Neural progenitor cell (in vitro differentiated cells): ENCODE data around the gene TRPV2. TPM values are rescaled to one million over a fixed set of nuclear protein-coding genes. Genes with fewer than 3 reads are reported as not detected.
A peak's percentile ranks its signal among the peaks of the same experiment; 100 is the strongest.

Experiments used
- DNase-seq: peaks from one replicate; pipeline ENCODE4 v3.0.0-alpha.2; 2016; ENCODE audit warnings: low spot score
- H2AFZ ChIP-seq: fragments of 200-600 bp; sonication (generic); replicated peaks from 2 replicates; pipeline ENCODE4 v1.6.1; 2016; ENCODE audit warnings: antibody characterized with exemption
- H3F3A ChIP-seq: fragments of 200-600 bp; sonication (generic); 2 replicates; pipeline ENCODE4 v1.6.1; 2016; ENCODE audit warnings: antibody characterized with exemption, low read depth
- H3K27ac ChIP-seq: fragments of 200-600 bp; sonication (generic); 2 replicates; pipeline ENCODE4 v1.5.1; 2016; ENCODE audit warnings: mild to moderate bottlenecking
- H3K27me3 ChIP-seq: fragments of 200-600 bp; sonication (generic); 2 replicates; pipeline ENCODE4 v1.6.1; 2016; ENCODE audit warnings: mild to moderate bottlenecking, moderate library complexity
- H3K36me3 ChIP-seq: fragments of 200-600 bp; sonication (generic); 2 replicates; pipeline ENCODE4 v1.5.1; 2016
- H3K4me1 ChIP-seq: fragments of 200-600 bp; sonication (generic); 2 replicates; pipeline ENCODE4 v1.6.1; 2016; ENCODE audit warnings: mixed run types
- H3K4me2 ChIP-seq: fragments of 200-600 bp; sonication (generic); 2 replicates; pipeline ENCODE4 v1.6.1; 2016
- H3K4me3 ChIP-seq: fragments of 200-600 bp; sonication (generic); 2 replicates; pipeline ENCODE4 v1.5.1; 2016
- H3K79me2 ChIP-seq: fragments of 200-600 bp; sonication (generic); 2 replicates; pipeline ENCODE4 v1.6.1; 2016; ENCODE audit warnings: low read depth
- H3K9ac ChIP-seq: fragments of 200-600 bp; sonication (generic); 2 replicates; pipeline ENCODE4 v1.6.1; 2016
- H3K9me3 ChIP-seq: fragments of 200-600 bp; sonication (generic); 2 replicates; pipeline ENCODE4 v1.5.1; 2016; ENCODE audit warnings: low read depth
- H4K20me1 ChIP-seq: fragments of 200-600 bp; sonication (generic); 2 replicates; pipeline ENCODE4 v1.6.1; 2016; ENCODE audit warnings: low read depth
- H3K27ac Mint-ChIP-seq: 3 replicates; pipeline ENCODE4 v1.8.0; 2021; ENCODE audit warnings: mixed read lengths
- H3K27me3 Mint-ChIP-seq: 2 replicates; pipeline ENCODE4 v1.8.0; 2022; ENCODE audit warnings: low read depth, mild to moderate bottlenecking, inconsistent platforms, moderate library complexity, mixed read lengths; ENCODE audit not compliant: insufficient read depth
- H3K36me3 Mint-ChIP-seq: 3 replicates; pipeline ENCODE4 v1.8.0; 2021; ENCODE audit warnings: mixed read lengths
- H3K4me1 Mint-ChIP-seq: 3 replicates; pipeline ENCODE4 v1.8.0; 2021; ENCODE audit warnings: mixed read lengths
- H3K4me3 Mint-ChIP-seq: 3 replicates; pipeline ENCODE4 v1.8.0; 2021; ENCODE audit warnings: mild to moderate bottlenecking, moderate library complexity, mixed read lengths
- H3K9me3 Mint-ChIP-seq: 3 replicates; pipeline ENCODE4 v1.8.0; 2020; ENCODE audit warnings: mixed read lengths
- CTCF ChIP-seq: fragments of 200-600 bp; sonication (generic); IDR thresholded peaks from 2 replicates; pipeline ENCODE4 v1.5.1; 2017; ENCODE audit warnings: antibody characterized with exemption, mild to moderate bottlenecking
- EZH2 ChIP-seq: fragments of 200-600 bp; sonication (generic); IDR thresholded peaks from 2 replicates; pipeline ENCODE4 v1.6.1; 2017; ENCODE audit warnings: antibody characterized with exemption, mild to moderate bottlenecking, moderate library complexity
- EZH2phosphoT487 ChIP-seq: fragments of 200-600 bp; sonication (generic); IDR thresholded peaks from 2 replicates; pipeline ENCODE4 v1.6.1; 2017; ENCODE audit warnings: antibody characterized with exemption
- total RNA-seq: library from RNA; depleted of rRNA; stranded (reverse); fragments of >200 nt; gene quantifications from 2 replicates; pipeline ENCODE4 v1.2.3, GENCODE V29; 2015; ENCODE audit warnings: low replicate concordance

The TRPV2 gene
- total RNA-seq, 1 donor from 2014 or later: 0.49 TPM

GRCh38 chr17:16437083-16437482 lies 21.7 kb downstream of the TRPV2 start:
- DNase-seq: no peak
- Histone ChIP-seq H3K4me3 (no peak overlapping the region), H3K79me2 (peaks cover 33% of the 10 kb centered on the region), H3K4me1 (peaks cover 28% of the 10 kb centered on the region), H4K20me1 (peaks cover 30% of the 10 kb centered on the region), H3K4me2 (no peak overlapping the region), H3K9me3 (no peaks in the 10 kb centered on the region), H2AFZ (no peak overlapping the region), H3K36me3 (peaks cover 6% of the 10 kb centered on the region), H3K27ac (no peak overlapping the region), H3F3A (peaks cover 33% of the 10 kb centered on the region), H3K9ac (no peak overlapping the region), H3K27me3 (no peaks in the 10 kb centered on the region)
- no peaks in the 10 kb centered on the region for H3K9me3 Mint-ChIP-seq
- H3K4me3 Mint-ChIP-seq: peak overlapping the region; percentile 29
- H3K4me1 Mint-ChIP-seq: peaks cover 39% of the 10 kb centered on the region
- peaks cover 11% of the 10 kb centered on the region for H3K36me3 Mint-ChIP-seq
- TF ChIP-seq EZH2phosphoT487: no peak
- TF ChIP-seq EZH2: no peak
- TF ChIP-seq CTCF: no peak
- H3K27ac Mint-ChIP-seq: peak overlapping the region; percentile 35
- H3K27me3 Mint-ChIP-seq: peaks cover 5% of the 10 kb centered on the region

DNA sequence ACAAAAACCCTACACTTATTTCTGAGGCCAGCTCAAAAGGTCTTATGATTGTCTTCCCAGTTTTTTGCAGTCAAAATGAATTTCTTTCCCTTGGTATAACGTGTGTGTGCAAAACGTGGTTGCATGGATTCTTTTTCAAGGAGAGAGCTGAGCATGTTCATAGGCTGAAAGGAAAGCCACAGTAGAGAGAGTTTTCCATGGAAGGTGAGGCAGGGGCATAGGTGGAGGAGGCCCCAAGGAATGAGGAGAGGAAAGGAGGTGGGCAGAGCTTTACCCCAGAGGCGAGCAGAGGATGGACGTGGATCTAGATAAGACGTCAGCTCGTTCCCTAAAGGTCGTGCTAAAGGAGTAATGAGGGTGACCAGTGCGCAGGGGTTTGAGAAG lies 22.8 kb downstream of the TRPV2 start:
- Histone ChIP-seq H2AFZ (no peak overlapping the region), H3K4me1 (peaks cover 32% of the 10 kb centered on the region), H3K79me2 (peaks cover 44% of the 10 kb centered on the region), H3K27me3 (no peaks in the 10 kb centered on the region), H3K9me3 (no peaks in the 10 kb centered on the region), H3K4me3 (peak overlapping the region; percentile 35), H3K36me3 (peaks cover 6% of the 10 kb centered on the region), H3F3A (peaks cover 44% of the 10 kb centered on the region), H3K27ac (peak overlapping the region; percentile 39), H3K4me2 (peak overlapping the region; percentile 68), H3K9ac (no peak overlapping the region), H4K20me1 (peaks cover 41% of the 10 kb centered on the region)
- no peak for TF ChIP-seq EZH2
- TF ChIP-seq CTCF: no peak
- TF ChIP-seq EZH2phosphoT487: no peak
- Mint-ChIP-seq H3K4me1 (peaks cover 45% of the 10 kb centered on the region), H3K27ac (peak overlapping the region; percentile 77), H3K36me3 (peaks cover 20% of the 10 kb centered on the region), H3K27me3 (peaks cover 7% of the 10 kb centered on the region), H3K4me3 (peak overlapping the region; percentile 99), H3K9me3 (no peaks in the 10 kb centered on the region)
- DNase-seq: no peak

DNA sequence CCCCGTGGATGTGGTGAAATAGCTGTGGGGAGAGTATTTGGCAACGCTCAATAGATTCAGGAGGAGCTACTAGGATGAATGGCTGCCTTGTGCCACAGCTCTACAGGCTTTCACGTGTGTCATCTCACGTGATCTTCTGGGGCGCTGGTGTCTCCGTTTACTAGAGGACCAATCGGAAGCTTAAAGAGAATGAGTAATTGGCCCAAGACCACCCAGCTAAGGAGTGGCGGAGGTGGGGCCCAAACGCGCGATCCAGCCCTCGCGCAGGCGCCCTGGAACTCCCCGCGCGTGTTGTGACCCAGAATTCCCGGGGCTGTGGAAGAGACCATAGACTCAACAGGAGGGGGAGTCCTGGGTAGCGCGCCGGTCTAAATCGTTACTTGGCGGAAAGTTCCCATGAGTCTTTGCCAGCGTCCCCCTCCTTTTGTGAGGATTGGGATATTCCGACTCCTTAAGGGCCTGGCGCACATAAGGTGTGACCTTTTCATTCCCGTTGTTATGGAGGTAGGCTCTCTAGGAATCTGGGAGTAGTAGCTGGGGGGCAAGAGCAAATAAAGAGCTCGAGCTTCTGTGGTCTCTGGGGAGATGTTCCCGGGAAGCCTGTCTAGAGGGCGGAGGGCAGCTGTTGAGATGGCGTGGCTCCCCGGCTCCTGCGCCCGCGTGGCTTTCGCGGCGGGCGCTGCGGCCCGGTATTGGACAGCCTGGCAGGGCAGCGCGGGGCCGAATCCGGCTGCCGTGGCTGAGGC lies 23.4 kb downstream of the TRPV2 start:
- H3K4me1 Mint-ChIP-seq: peaks cover 45% of the 10 kb centered on the region
- peak overlapping the region; percentile 99 for H3K4me3 Mint-ChIP-seq
- H3K27me3 Mint-ChIP-seq: peaks cover 7% of the 10 kb centered on the region
- Histone ChIP-seq H3K79me2 (peaks cover 49% of the 10 kb centered on the region), H2AFZ (no peak overlapping the region), H4K20me1 (peaks cover 46% of the 10 kb centered on the region), H3K4me1 (peaks cover 32% of the 10 kb centered on the region), H3K4me3 (peak overlapping the region; percentile 77), H3K4me2 (peak overlapping the region; percentile 98), H3K36me3 (peaks cover 6% of the 10 kb centered on the region), H3F3A (peaks cover 50% of the 10 kb centered on the region), H3K27ac (peak overlapping the region; percentile 39), H3K9me3 (no peaks in the 10 kb centered on the region), H3K9ac (peak overlapping the region; percentile 71), H3K27me3 (no peaks in the 10 kb centered on the region)
- peak; percentile 99 for DNase-seq
- no peaks in the 10 kb centered on the region for H3K9me3 Mint-ChIP-seq
- TF ChIP-seq CTCF (no peak), EZH2phosphoT487 (no peak), EZH2 (no peak)
- H3K36me3 Mint-ChIP-seq: peaks cover 21% of the 10 kb centered on the region
- H3K27ac Mint-ChIP-seq: peak overlapping the region; percentile 93
